K562 (cell line): ENCODE results near the gene PCED1B. TPM values are rescaled to one million over a fixed set of nuclear protein-coding genes. Genes with fewer than 3 reads are reported as not detected.

Source experiments
- ADNP ChIP-seq: fragments of 200-800 bp; sonication (Bioruptor generic); IDR thresholded peaks from 2 replicates; pipeline ENCODE4 v1.6.1; 2016; ENCODE audit warnings: missing genetic modification characterization, missing compliant biosample characterization
- CBFA2T2 ChIP-seq: fragments of 450-650 bp; conservative IDR thresholded peaks from 2 replicates; pipeline ENCODE4 v1.6.1; 2017; ENCODE audit warnings: mild to moderate bottlenecking
- GTF2F1 ChIP-seq: IDR thresholded peaks from 2 replicates; pipeline ENCODE4 v1.6.1; 2011; ENCODE audit warnings: low read depth, low read length, improper control_type of control experiment
- HMGN3 ChIP-seq: IDR thresholded peaks from 2 replicates; pipeline ENCODE4 v1.6.1; 2011; ENCODE audit warnings: borderline replicate concordance, low read depth, mild to moderate bottlenecking, mixed read lengths, low read length; ENCODE audit not compliant: insufficient read length; ENCODE audit errors: extremely low read depth
- MEF2D ChIP-seq: conservative IDR thresholded peaks from 2 replicates; pipeline ENCODE4 v1.6.1; 2016; ENCODE audit warnings: low read depth, missing genetic modification characterization, missing compliant biosample characterization
- SMARCB1 ChIP-seq: IDR thresholded peaks from 2 replicates; pipeline ENCODE4 v1.6.1; 2011; ENCODE audit warnings: improper control_type of control experiment, low read depth; ENCODE audit not compliant: insufficient read length
- SRSF3 ChIP-seq: fragments of 200-400 bp; formaldehyde crosslinking; IDR thresholded peaks from 2 replicates; pipeline ENCODE4 v1.6.1; 2016; ENCODE audit warnings: mild to moderate bottlenecking, low read length, moderate library complexity; ENCODE audit not compliant: insufficient read depth
- TAF7 ChIP-seq: fragments of 450-650 bp; IDR thresholded peaks from 2 replicates; pipeline ENCODE4 v1.6.1; 2016; ENCODE audit warnings: missing genetic modification characterization, missing compliant biosample characterization
- ZBTB17 ChIP-seq: fragments of 450-650 bp; formaldehyde crosslinking; IDR thresholded peaks from 2 replicates; pipeline ENCODE4 v1.4.0; 2020; ENCODE audit warnings: mild to moderate bottlenecking
- polyA plus RNA-seq, 8 experiments: library from polyadenylated mRNA; depleted of rRNA in 4 of 8; stranded (reverse) in 5 of 8; unstranded in 3 of 8; fragments of >200 nt; fragmentation: Nextera tagmentation in 2 of 8; fragmentation: Illumina TruSeq in 1 of 8; extraction: Ambion mirVana in 2 of 8; extraction: Trizol in 1 of 8; gene quantifications; 2 replicates each; pipeline versions ENCODE4 v1.2.1 to v1.2.3, GENCODE V29; 2011 to 2014; ENCODE audit warnings: inconsistent platforms in 1 of 8, missing spikeins in 1 of 8
- total RNA-seq, 7 experiments: library from RNA; depleted of rRNA in 6 of 7; stranded (reverse); fragments of >200 nt in 6 of 7; fragmentation: Illumina TruSeq in 2 of 7; extraction: Trizol in 2 of 7; gene quantifications; 2 replicates each; pipeline versions ENCODE4 v1.2.1 to v1.2.3, GENCODE V29; 2011 to 2021; ENCODE audit warnings: low replicate concordance in 1 of 7
- TF ChIP-seq, protein P1 (sequence below): fragments of 250-450 bp; sonication (Bioruptor Pico); IDR thresholded peaks from 2 replicates; pipeline ENCODE4 v1.5.0; 2021
- TF ChIP-seq, protein P2 (sequence below): fragments of 450-650 bp; IDR thresholded peaks from 2 replicates; pipeline ENCODE4 v1.6.1; 2016; ENCODE audit warnings: low read depth, mild to moderate bottlenecking, moderate library complexity
- TF ChIP-seq, protein P3 (sequence below), 2 experiments: IDR thresholded peaks; 2 replicates each; pipeline ENCODE4 v1.6.1; 2011; ENCODE audit warnings: borderline replicate concordance in 1 of 2, control low read depth in 1 of 2, low read depth in 1 of 2, low read length in 1 of 2, mild to moderate bottlenecking in 1 of 2, mixed read lengths in 1 of 2, moderate library complexity in 1 of 2; ENCODE audit not compliant: insufficient read depth in 1 of 2, insufficient read length in 1 of 2, poor library complexity in 1 of 2, severe bottlenecking in 1 of 2; ENCODE audit errors: extremely low read depth in 1 of 2
- TF ChIP-seq, protein P4 (sequence below): fragments of 250-450 bp; sonication (Bioruptor Pico); IDR thresholded peaks from 2 replicates; pipeline ENCODE4 v1.8.0; 2022; ENCODE audit warnings: inconsistent platforms
- TF ChIP-seq, protein P5 (sequence below): fragments of 150-350 bp; conservative IDR thresholded peaks from 2 replicates; pipeline ENCODE4 v1.6.1; 2014; ENCODE audit warnings: low read length
- TF ChIP-seq, protein P6 (sequence below), 2 experiments: fragments of 200-800 bp in 1 of 2; sonication (Bioruptor generic) in 1 of 2; sonication (generic) in 1 of 2; formaldehyde crosslinking in 1 of 2; IDR thresholded peaks in 1 of 2; conservative IDR thresholded peaks in 1 of 2; 2 replicates each; pipeline versions ENCODE4 v1.5.0 to v1.6.1; 2016 to 2020; ENCODE audit warnings: missing compliant biosample characterization in 1 of 2, missing genetic modification characterization in 1 of 2, missing genetic modification reagents in 1 of 2

PCED1B gene
- total and polyA plus RNA-seq, 9 of the 15 experiments (the other 6 are each of a cell fraction or from before 2014, with no cell fraction given): 1.2 to 9.3 (median 2.5) TPM

DNA sequence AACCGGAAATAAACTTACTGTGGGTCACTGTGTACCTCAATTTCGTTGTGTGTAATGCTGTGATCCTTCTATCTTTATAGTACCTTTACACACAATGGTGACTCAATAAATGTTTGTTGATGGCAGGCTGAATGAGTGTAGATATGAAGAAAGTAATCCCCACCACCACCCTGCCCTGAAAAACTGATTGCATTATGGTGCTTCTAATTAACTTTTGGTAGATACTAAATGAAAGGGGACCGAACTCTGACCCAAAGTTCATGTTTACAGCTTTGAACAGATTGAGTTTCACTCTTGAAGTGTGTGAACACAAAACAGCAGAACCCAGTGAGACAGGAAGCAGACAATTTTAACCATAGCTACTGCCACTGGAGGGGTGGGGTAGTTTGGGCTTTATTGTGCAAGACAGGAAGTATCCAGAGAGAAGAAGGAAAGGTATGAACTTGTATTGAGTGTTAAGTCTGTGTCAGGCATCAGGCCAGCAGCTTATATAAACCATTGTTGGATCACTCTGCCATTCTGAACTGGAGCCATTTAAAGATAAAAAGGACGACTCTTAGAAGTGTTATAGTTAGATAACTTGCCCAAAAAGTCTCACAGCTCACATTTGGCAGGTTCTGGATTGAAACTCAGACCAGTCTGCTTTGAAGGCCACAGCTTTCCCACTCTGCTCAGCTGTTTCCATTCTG, 197.3 kb downstream of the PCED1B start (continued):
- TF ChIP-seq, protein P1, sequence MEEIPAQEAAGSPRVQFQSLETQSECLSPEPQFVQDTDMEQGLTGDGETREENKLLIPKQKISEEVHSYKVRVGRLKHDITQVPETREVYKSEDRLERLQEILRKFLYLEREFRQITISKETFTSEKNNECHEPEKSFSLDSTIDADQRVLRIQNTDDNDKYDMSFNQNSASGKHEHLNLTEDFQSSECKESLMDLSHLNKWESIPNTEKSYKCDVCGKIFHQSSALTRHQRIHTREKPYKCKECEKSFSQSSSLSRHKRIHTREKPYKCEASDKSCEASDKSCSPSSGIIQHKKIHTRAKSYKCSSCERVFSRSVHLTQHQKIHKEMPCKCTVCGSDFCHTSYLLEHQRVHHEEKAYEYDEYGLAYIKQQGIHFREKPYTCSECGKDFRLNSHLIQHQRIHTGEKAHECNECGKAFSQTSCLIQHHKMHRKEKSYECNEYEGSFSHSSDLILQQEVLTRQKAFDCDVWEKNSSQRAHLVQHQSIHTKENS (CRISPR knock-in tag): no peak
- TF ChIP-seq ADNP (tag) (no peak), CBFA2T2 (peak; percentile 60; the same call in 1 of the 2 replicates), TAF7 (tag) (no peak), GTF2F1 (no peak), SMARCB1 (no peak), ZBTB17 (CRISPR knock-in tag) (0 out of 2 replicates have a peak, but pooled peaks have one; percentile 28), MEF2D (tag) (no peak), HMGN3 (no peak), SRSF3 (no peak)
- TF ChIP-seq, protein P2, sequence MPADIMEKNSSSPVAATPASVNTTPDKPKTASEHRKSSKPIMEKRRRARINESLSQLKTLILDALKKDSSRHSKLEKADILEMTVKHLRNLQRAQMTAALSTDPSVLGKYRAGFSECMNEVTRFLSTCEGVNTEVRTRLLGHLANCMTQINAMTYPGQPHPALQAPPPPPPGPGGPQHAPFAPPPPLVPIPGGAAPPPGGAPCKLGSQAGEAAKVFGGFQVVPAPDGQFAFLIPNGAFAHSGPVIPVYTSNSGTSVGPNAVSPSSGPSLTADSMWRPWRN: no peak
- TF ChIP-seq, protein P3, sequence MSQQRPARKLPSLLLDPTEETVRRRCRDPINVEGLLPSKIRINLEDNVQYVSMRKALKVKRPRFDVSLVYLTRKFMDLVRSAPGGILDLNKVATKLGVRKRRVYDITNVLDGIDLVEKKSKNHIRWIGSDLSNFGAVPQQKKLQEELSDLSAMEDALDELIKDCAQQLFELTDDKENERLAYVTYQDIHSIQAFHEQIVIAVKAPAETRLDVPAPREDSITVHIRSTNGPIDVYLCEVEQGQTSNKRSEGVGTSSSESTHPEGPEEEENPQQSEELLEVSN (IDR thresholded peaks at IDR 0.05; ENCODE audit: borderline replicate concordance in 1 of 2, extremely low read depth in 1 of 2, insufficient read depth in 1 of 2, insufficient read length in 1 of 2, low read depth in 1 of 2, low read length in 1 of 2, poor library complexity in 1 of 2, severe bottlenecking in 1 of 2): no peak
- TF ChIP-seq, protein P4, sequence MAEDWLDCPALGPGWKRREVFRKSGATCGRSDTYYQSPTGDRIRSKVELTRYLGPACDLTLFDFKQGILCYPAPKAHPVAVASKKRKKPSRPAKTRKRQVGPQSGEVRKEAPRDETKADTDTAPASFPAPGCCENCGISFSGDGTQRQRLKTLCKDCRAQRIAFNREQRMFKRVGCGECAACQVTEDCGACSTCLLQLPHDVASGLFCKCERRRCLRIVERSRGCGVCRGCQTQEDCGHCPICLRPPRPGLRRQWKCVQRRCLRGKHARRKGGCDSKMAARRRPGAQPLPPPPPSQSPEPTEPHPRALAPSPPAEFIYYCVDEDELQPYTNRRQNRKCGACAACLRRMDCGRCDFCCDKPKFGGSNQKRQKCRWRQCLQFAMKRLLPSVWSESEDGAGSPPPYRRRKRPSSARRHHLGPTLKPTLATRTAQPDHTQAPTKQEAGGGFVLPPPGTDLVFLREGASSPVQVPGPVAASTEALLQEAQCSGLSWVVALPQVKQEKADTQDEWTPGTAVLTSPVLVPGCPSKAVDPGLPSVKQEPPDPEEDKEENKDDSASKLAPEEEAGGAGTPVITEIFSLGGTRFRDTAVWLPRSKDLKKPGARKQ (CRISPR knock-in tag): no peak
- TF ChIP-seq, protein P5, sequence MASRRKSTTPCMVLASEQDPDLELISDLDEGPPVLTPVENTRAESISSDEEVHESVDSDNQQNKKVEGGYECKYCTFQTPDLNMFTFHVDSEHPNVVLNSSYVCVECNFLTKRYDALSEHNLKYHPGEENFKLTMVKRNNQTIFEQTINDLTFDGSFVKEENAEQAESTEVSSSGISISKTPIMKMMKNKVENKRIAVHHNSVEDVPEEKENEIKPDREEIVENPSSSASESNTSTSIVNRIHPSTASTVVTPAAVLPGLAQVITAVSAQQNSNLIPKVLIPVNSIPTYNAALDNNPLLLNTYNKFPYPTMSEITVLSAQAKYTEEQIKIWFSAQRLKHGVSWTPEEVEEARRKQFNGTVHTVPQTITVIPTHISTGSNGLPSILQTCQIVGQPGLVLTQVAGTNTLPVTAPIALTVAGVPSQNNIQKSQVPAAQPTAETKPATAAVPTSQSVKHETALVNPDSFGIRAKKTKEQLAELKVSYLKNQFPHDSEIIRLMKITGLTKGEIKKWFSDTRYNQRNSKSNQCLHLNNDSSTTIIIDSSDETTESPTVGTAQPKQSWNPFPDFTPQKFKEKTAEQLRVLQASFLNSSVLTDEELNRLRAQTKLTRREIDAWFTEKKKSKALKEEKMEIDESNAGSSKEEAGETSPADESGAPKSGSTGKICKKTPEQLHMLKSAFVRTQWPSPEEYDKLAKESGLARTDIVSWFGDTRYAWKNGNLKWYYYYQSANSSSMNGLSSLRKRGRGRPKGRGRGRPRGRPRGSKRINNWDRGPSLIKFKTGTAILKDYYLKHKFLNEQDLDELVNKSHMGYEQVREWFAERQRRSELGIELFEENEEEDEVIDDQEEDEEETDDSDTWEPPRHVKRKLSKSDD: no peak
- TF ChIP-seq, protein P6, sequence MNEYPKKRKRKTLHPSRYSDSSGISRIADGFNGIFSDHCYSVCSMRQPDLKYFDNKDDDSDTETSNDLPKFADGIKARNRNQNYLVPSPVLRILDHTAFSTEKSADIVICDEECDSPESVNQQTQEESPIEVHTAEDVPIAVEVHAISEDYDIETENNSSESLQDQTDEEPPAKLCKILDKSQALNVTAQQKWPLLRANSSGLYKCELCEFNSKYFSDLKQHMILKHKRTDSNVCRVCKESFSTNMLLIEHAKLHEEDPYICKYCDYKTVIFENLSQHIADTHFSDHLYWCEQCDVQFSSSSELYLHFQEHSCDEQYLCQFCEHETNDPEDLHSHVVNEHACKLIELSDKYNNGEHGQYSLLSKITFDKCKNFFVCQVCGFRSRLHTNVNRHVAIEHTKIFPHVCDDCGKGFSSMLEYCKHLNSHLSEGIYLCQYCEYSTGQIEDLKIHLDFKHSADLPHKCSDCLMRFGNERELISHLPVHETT (CRISPR knock-in tag; conservative IDR thresholded peaks at IDR 0.05 in 1 of 2, IDR thresholded peaks at IDR 0.05 in 1 of 2): peak in 1 of 2 experiments; percentile 20; a peak in 1 of 4 replicates
